ENCODE data around the gene CLK2. TPM values are rescaled to one million over a fixed set of nuclear protein-coding genes. Genes with fewer than 3 reads are reported as not detected.

Gene CLK2
- 28.9 TPM for total RNA-seq
- polyA plus RNA-seq, result 86.5 TPM
- long read RNA-seq, donor 1, result 0 reads
- long read RNA-seq, donor 2, transcript CLK2-203 (13 exons, 2,166 nt), result major isoform, 17 of 40 reads
- long read RNA-seq, donor 2, transcript CLK2-202 (13 exons, 1,934 nt), result minor isoform, 5 of 40 reads
- long read RNA-seq, donor 2, partial matches to known transcripts, result 13 of 40 reads
- long read RNA-seq, donor 2, other reads (novel, unspliced or antisense), result 0 of 40 reads
- long read RNA-seq, donor 3, transcript CLK2-203 (13 exons, 2,166 nt), result major isoform, 7 of 11 reads
- long read RNA-seq, donor 3, partial matches to known transcripts, result 0 of 11 reads
- long read RNA-seq, donor 3, other reads (novel, unspliced or antisense), result 0 of 11 reads
- long read RNA-seq, donor 4, partial matches to known transcripts, result 0 of 1 reads
- long read RNA-seq, donor 4, other reads (novel, unspliced or antisense), result 0 of 1 reads
- long read RNA-seq, donor 5, transcript CLK2-203 (13 exons, 2,166 nt), result major isoform, 5 of 8 reads
- long read RNA-seq, donor 5, partial matches to known transcripts, result 0 of 8 reads
- long read RNA-seq, donor 5, other reads (novel, unspliced or antisense), result 0 of 8 reads
- long read RNA-seq, donor 6, transcript CLK2-203 (13 exons, 2,166 nt), result major isoform, 5 of 7 reads
- long read RNA-seq, donor 6, partial matches to known transcripts, result 0 of 7 reads
- long read RNA-seq, donor 6, other reads (novel, unspliced or antisense), result 0 of 7 reads
- long read RNA-seq, donor 7, transcript CLK2-203 (13 exons, 2,166 nt), result major isoform, 5 of 7 reads
- long read RNA-seq, donor 7, partial matches to known transcripts, result 0 of 7 reads
- long read RNA-seq, donor 7, other reads (novel, unspliced or antisense), result 0 of 7 reads
- long read RNA-seq, donor 8, partial matches to known transcripts, result 0 of 1 reads
- long read RNA-seq, donor 8, other reads (novel, unspliced or antisense), result 0 of 1 reads
- long read RNA-seq, donor 9, transcript CLK2-203 (13 exons, 2,166 nt), result major isoform, 6 of 8 reads
- long read RNA-seq, donor 9, partial matches to known transcripts, result 0 of 8 reads
- long read RNA-seq, donor 9, other reads (novel, unspliced or antisense), result 0 of 8 reads
- long read RNA-seq, donor 10, partial matches to known transcripts, result 0 of 3 reads
- long read RNA-seq, donor 10, other reads (novel, unspliced or antisense), result 0 of 3 reads

GRCh38 chr1:155273343-155274245 lies at the start of gene CLK2:
Gene CLK2 (minus strand): TSS chr1:155273504. CDS start chr1:155270977, 2,527 bp downstream.
- peak within 1 kb of the TSS; percentile 81 to 95 for H3K4me3 ChIP-seq (ENCODE audit: low read length in 2 of 2)
- WGBS, result 19% methylated on average over 61 of the region's 61 CpGs
- no peaks in the 10 kb centered on the region for H3K9me3 ChIP-seq (ENCODE audit: control insufficient read depth in 2 of 2, insufficient read depth in 1 of 2, low read length in 1 of 2)
- peak within 1 kb of the TSS; percentile 81 to 92 for H3K27ac ChIP-seq (ENCODE audit: low read depth in 1 of 2, low read length in 1 of 2)
- DNase-seq (ENCODE audit: low read depth in 6 of 9, low spot score in 9 of 9), result peak in 8 of 9 donors; percentile 80 to 96 (median 90)
- peaks cover 23 to 24% of the 10 kb centered on the region in 2 donors for H3K36me3 ChIP-seq (ENCODE audit: control insufficient read depth in 2 of 2, insufficient read depth in 2 of 2, low read length in 1 of 2)
- peaks cover 20 to 37% of the 10 kb centered on the region in 2 donors for H3K4me1 ChIP-seq (ENCODE audit: control insufficient read depth in 2 of 2, insufficient read depth in 2 of 2, low read length in 2 of 2)
- peaks cover 0 to 12% of the 10 kb centered on the region in 2 donors for H3K27me3 ChIP-seq (ENCODE audit: control insufficient read depth in 2 of 2, insufficient read depth in 1 of 2, low read length in 1 of 2)

GRCh38 chr1:155322571-155322952 lies 49.3 kb upstream of the CLK2 start:
- peaks cover 0 to 30% of the 10 kb centered on the region in 2 donors for H3K27me3 ChIP-seq (ENCODE audit: control insufficient read depth in 2 of 2, insufficient read depth in 1 of 2, low read length in 1 of 2)
- peaks cover 8 to 53% of the 10 kb centered on the region in 2 donors for H3K4me1 ChIP-seq (ENCODE audit: control insufficient read depth in 2 of 2, insufficient read depth in 2 of 2, low read length in 2 of 2)
- H3K9me3 ChIP-seq (ENCODE audit: control insufficient read depth in 2 of 2, insufficient read depth in 1 of 2, low read length in 1 of 2), result no peaks in the 10 kb centered on the region
- peak overlapping the region; percentile 71 to 87 for H3K4me3 ChIP-seq (ENCODE audit: low read length in 2 of 2)
- H3K27ac ChIP-seq (ENCODE audit: low read depth in 1 of 2, low read length in 1 of 2), result no peak overlapping the region
- WGBS, result 3% methylated on average over 28 of the region's 28 CpGs
- DNase-seq (ENCODE audit: low read depth in 6 of 9, low spot score in 9 of 9), result no peak
- peaks cover 18 to 19% of the 10 kb centered on the region in 2 donors for H3K36me3 ChIP-seq (ENCODE audit: control insufficient read depth in 2 of 2, insufficient read depth in 2 of 2, low read length in 1 of 2)

GRCh38 chr1:155321639-155322503 lies 48.6 kb upstream of the CLK2 start:
- peaks cover 19% of the 10 kb centered on the region in 2 donors for H3K36me3 ChIP-seq (ENCODE audit: control insufficient read depth in 2 of 2, insufficient read depth in 2 of 2, low read length in 1 of 2)
- H3K9me3 ChIP-seq (ENCODE audit: control insufficient read depth in 2 of 2, insufficient read depth in 1 of 2, low read length in 1 of 2), result no peaks in the 10 kb centered on the region
- no peak for DNase-seq (ENCODE audit: low read depth in 6 of 9, low spot score in 9 of 9)
- 87% methylated on average over 27 of the region's 27 CpGs for WGBS
- peak overlapping the region in 1 of 2 donors; percentile 24 for H3K27ac ChIP-seq (ENCODE audit: low read depth in 1 of 2, low read length in 1 of 2)
- peaks cover 0 to 30% of the 10 kb centered on the region in 2 donors for H3K27me3 ChIP-seq (ENCODE audit: control insufficient read depth in 2 of 2, insufficient read depth in 1 of 2, low read length in 1 of 2)
- peak overlapping the region in 1 of 2 donors; percentile 87 for H3K4me3 ChIP-seq (ENCODE audit: low read length in 2 of 2)
- H3K4me1 ChIP-seq (ENCODE audit: control insufficient read depth in 2 of 2, insufficient read depth in 2 of 2, low read length in 2 of 2), result peaks cover 8 to 53% of the 10 kb centered on the region in 2 donors

- H3K27ac ChIP-seq (ENCODE audit: low read depth in 1 of 2, low read length in 1 of 2), result peak within 1 kb of the TSS in 1 of 2 donors; percentile 24
- peaks cover 17 to 19% of the 10 kb centered on the region in 2 donors for H3K36me3 ChIP-seq (ENCODE audit: control insufficient read depth in 2 of 2, insufficient read depth in 2 of 2, low read length in 1 of 2)
- WGBS, result 25% methylated on average over 51 of the region's 51 CpGs
- peak within 1 kb of the TSS; percentile 49 to 56 for H3K4me3 ChIP-seq (ENCODE audit: low read length in 2 of 2)
- H3K27me3 ChIP-seq (ENCODE audit: control insufficient read depth in 2 of 2, insufficient read depth in 1 of 2, low read length in 1 of 2), result peaks cover 0 to 30% of the 10 kb centered on the region in 2 donors
- peaks cover 8 to 52% of the 10 kb centered on the region in 2 donors for H3K4me1 ChIP-seq (ENCODE audit: control insufficient read depth in 2 of 2, insufficient read depth in 2 of 2, low read length in 2 of 2)
- no peaks in the 10 kb centered on the region for H3K9me3 ChIP-seq (ENCODE audit: control insufficient read depth in 2 of 2, insufficient read depth in 1 of 2, low read length in 1 of 2)
- DNase-seq (ENCODE audit: low read depth in 6 of 9, low spot score in 9 of 9), result peak in 7 of 9 donors; percentile 47 to 86 (median 70)
These were observed 47.6 kb upstream of the CLK2 start, which contains the start of gene RUSC1 for GRCh38 chr1:155320661-155321617. Gene RUSC1 (plus strand): TSS chr1:155320894. CDS start chr1:155321774, 880 bp downstream.

GRCh38 chr1:155320252-155320651 lies 46.9 kb upstream of the CLK2 start:
- peaks cover 8 to 45% of the 10 kb centered on the region in 2 donors for H3K4me1 ChIP-seq (ENCODE audit: control insufficient read depth in 2 of 2, insufficient read depth in 2 of 2, low read length in 2 of 2)
- DNase-seq (ENCODE audit: low read depth in 6 of 9, low spot score in 9 of 9), result no peak
- no peaks in the 10 kb centered on the region for H3K9me3 ChIP-seq (ENCODE audit: control insufficient read depth in 2 of 2, insufficient read depth in 1 of 2, low read length in 1 of 2)
- peaks cover 0 to 30% of the 10 kb centered on the region in 2 donors for H3K27me3 ChIP-seq (ENCODE audit: control insufficient read depth in 2 of 2, insufficient read depth in 1 of 2, low read length in 1 of 2)
- peak overlapping the region; percentile 49 to 56 for H3K4me3 ChIP-seq (ENCODE audit: low read length in 2 of 2)
- H3K36me3 ChIP-seq (ENCODE audit: control insufficient read depth in 2 of 2, insufficient read depth in 2 of 2, low read length in 1 of 2), result peaks cover 17 to 19% of the 10 kb centered on the region in 2 donors
- H3K27ac ChIP-seq (ENCODE audit: low read depth in 1 of 2, low read length in 1 of 2), result peak overlapping the region in 1 of 2 donors; percentile 23
- WGBS, result 51% methylated on average over 11 of the region's 11 CpGs

GRCh38 chr1:155319536-155319935 lies 46.2 kb upstream of the CLK2 start:
- 96% methylated on average over 5 of the region's 5 CpGs for WGBS
- peaks cover 8 to 38% of the 10 kb centered on the region in 2 donors for H3K4me1 ChIP-seq (ENCODE audit: control insufficient read depth in 2 of 2, insufficient read depth in 2 of 2, low read length in 2 of 2)
- peaks cover 0 to 27% of the 10 kb centered on the region in 2 donors for H3K27me3 ChIP-seq (ENCODE audit: control insufficient read depth in 2 of 2, insufficient read depth in 1 of 2, low read length in 1 of 2)
- H3K36me3 ChIP-seq (ENCODE audit: control insufficient read depth in 2 of 2, insufficient read depth in 2 of 2, low read length in 1 of 2), result peaks cover 23 to 25% of the 10 kb centered on the region in 2 donors
- H3K27ac ChIP-seq (ENCODE audit: low read depth in 1 of 2, low read length in 1 of 2), result no peak overlapping the region
- H3K4me3 ChIP-seq (ENCODE audit: low read length in 2 of 2), result no peak overlapping the region
- no peak for DNase-seq (ENCODE audit: low read depth in 6 of 9, low spot score in 9 of 9)
- no peaks in the 10 kb centered on the region for H3K9me3 ChIP-seq (ENCODE audit: control insufficient read depth in 2 of 2, insufficient read depth in 1 of 2, low read length in 1 of 2)

GRCh38 chr1:155318082-155318481 lies 44.8 kb upstream of the CLK2 start:
- H3K27ac ChIP-seq (ENCODE audit: low read depth in 1 of 2, low read length in 1 of 2), result no peak overlapping the region
- 97% methylated on average over 9 of the region's 9 CpGs for WGBS
- H3K9me3 ChIP-seq (ENCODE audit: control insufficient read depth in 2 of 2, insufficient read depth in 1 of 2, low read length in 1 of 2), result no peaks in the 10 kb centered on the region
- H3K4me1 ChIP-seq (ENCODE audit: control insufficient read depth in 2 of 2, insufficient read depth in 2 of 2, low read length in 2 of 2), result peaks cover 8 to 30% of the 10 kb centered on the region in 2 donors
- peaks cover 34 to 36% of the 10 kb centered on the region in 2 donors for H3K36me3 ChIP-seq (ENCODE audit: control insufficient read depth in 2 of 2, insufficient read depth in 2 of 2, low read length in 1 of 2)
- peaks cover 0 to 21% of the 10 kb centered on the region in 2 donors for H3K27me3 ChIP-seq (ENCODE audit: control insufficient read depth in 2 of 2, insufficient read depth in 1 of 2, low read length in 1 of 2)
- H3K4me3 ChIP-seq (ENCODE audit: low read length in 2 of 2), result no peak overlapping the region
- no peak for DNase-seq (ENCODE audit: low read depth in 6 of 9, low spot score in 9 of 9)

Data from thymus (tissue), 14 donors.